ENCODE measurements around the gene GINS2. TPM values are rescaled to one million over a fixed set of nuclear protein-coding genes. Genes with fewer than 3 reads are reported as not detected.

GINS2 gene
- 13.2 TPM for polyA plus RNA-seq (2013, experiment 1 of 2; ENCODE audit: insufficient read length)
- polyA plus RNA-seq (2013, experiment 2 of 2; ENCODE audit: insufficient read length) = 12.4 TPM

- peak; percentile 91 for DNase-seq
These were observed at the start of gene GINS2 for GRCh38 chr16:85688586-85689284. GINS2 (minus strand) TSS chr16:85688954; CDS start chr16:85688898, 56 bp downstream.

- no peak for DNase-seq
These were observed 48.2 kb upstream of the GINS2 start for GRCh38 chr16:85736921-85737320.

- no peak for DNase-seq
These were observed 47.2 kb upstream of the GINS2 start for GRCh38 chr16:85735946-85736345.

GRCh38 chr16:85735225-85735635 lies 46.5 kb upstream of the GINS2 start:
- DNase-seq = no peak

GRCh38 chr16:85734311-85735017 lies 45.7 kb upstream of the GINS2 start:
- DNase-seq = no peak

GRCh38 chr16:85733839-85734170 lies 45.1 kb upstream of the GINS2 start:
- DNase-seq = peak; percentile 78

- DNase-seq = peak; percentile 59
These were observed 44.5 kb upstream of the GINS2 start for GRCh38 chr16:85733155-85733838.

- DNase-seq = no peak
These were observed 42.4 kb upstream of the GINS2 start for GRCh38 chr16:85731179-85731578.

GRCh38 chr16:85730186-85730465 lies 41.4 kb upstream of the GINS2 start:
- DNase-seq = no peak

GRCh38 chr16:85729452-85730185 lies 40.9 kb upstream of the GINS2 start:
- DNase-seq = peak; percentile 65

GRCh38 chr16:85728879-85729278 lies 40.1 kb upstream of the GINS2 start:
- DNase-seq = peak; percentile 22

GRCh38 chr16:85724936-85725335 lies 36.2 kb upstream of the GINS2 start:
- DNase-seq = no peak

GRCh38 chr16:85724126-85724879 lies 35.5 kb upstream of the GINS2 start:
- DNase-seq = no peak

- DNase-seq = no peak
These were observed 33.6 kb upstream of the GINS2 start for GRCh38 chr16:85722128-85722893.

- DNase-seq = no peak
These were observed 31.5 kb upstream of the GINS2 start for GRCh38 chr16:85720302-85720637.

GRCh38 chr16:85719605-85720301 lies 31.0 kb upstream of the GINS2 start:
- no peak for DNase-seq

GRCh38 chr16:85718682-85719081 lies 29.9 kb upstream of the GINS2 start:
- peak; percentile 7 for DNase-seq

GRCh38 chr16:85718153-85718477 lies 29.4 kb upstream of the GINS2 start:
- no peak for DNase-seq

GRCh38 chr16:85717393-85718152 lies 28.8 kb upstream of the GINS2 start:
- DNase-seq = peak; percentile 58

GRCh38 chr16:85716680-85717038 lies 27.9 kb upstream of the GINS2 start:
- DNase-seq = no peak
